ENCODE results near the gene STMN3. TPM values are rescaled to one million over a fixed set of nuclear protein-coding genes. Genes with fewer than 3 reads are reported as not detected.

Gene STMN3
- total and polyA plus RNA-seq, 10 of the 15 experiments (the other 5 are each of a cell fraction or from before 2014, with no cell fraction given) = 0.09 to 3.6 (median 1.4) TPM; not detected in 1

- Histone ChIP-seq H3K4me1 (ENCODE audit: control insufficient read depth, insufficient read depth, low read length) (peaks cover 29% of the 10 kb centered on the region), H3K79me2 (ENCODE audit: control insufficient read depth, insufficient read depth, low read length) (peaks cover 1% of the 10 kb centered on the region; the same call in 1 of the 2 replicates), H3K9ac (ENCODE audit: control insufficient read depth, insufficient read depth, low read length) (no peak overlapping the region), H3K27me3 (replicated peaks in 1 of 2; ENCODE audit: control insufficient read depth in 2 of 2, insufficient read depth in 2 of 2, low read length in 1 of 2) (no peaks in the 10 kb centered on the region; a peak in 1 of 4 replicates), H2AFZ (ENCODE audit: control insufficient read depth, low read depth, low read length) (no peak overlapping the region), H3K4me2 (ENCODE audit: control insufficient read depth, insufficient read depth) (peak overlapping the region; percentile 66), H3K27ac (ENCODE audit: control insufficient read depth, insufficient read depth) (no peak overlapping the region; the same call in 1 of the 2 replicates), H3K36me3 (ENCODE audit: control insufficient read depth in 2 of 2, insufficient read depth in 2 of 2, low read length in 1 of 2) (no peaks in the 10 kb centered on the region), H4K20me1 (ENCODE audit: control insufficient read depth, insufficient read depth) (no peaks in the 10 kb centered on the region), H3K9me3 (replicated peaks; ENCODE audit: control insufficient read depth, insufficient read depth, low read length) (no peaks in the 10 kb centered on the region), H3K4me3 (0 out of 2 replicates have a peak overlapping the region, but pooled peaks have one; percentile 44)
- DNase-seq (ENCODE audit: low read depth, low spot score) (no peak), FAIRE-seq (no peak), ATAC-seq (no peak)
- ChIA-PET SMC1A (ENCODE audit: uncharacterized antibody, unreplicated experiment) (no interaction called here), RAD21 (ENCODE audit: unreplicated experiment) (interaction anchor here (1.1 kb wide), 1 partner anchor 103 kb away, joined by 3 read pairs; the partner anchor contains the start of gene PTK6), POLR2A (no interaction called here), CTCF (no interaction called here)
- no TSS peak for BruUV-seq (replicated peaks)
- in situ Hi-C loops (cut with MboI) = no loop called here
- intact Hi-C loops (cut with micrococcal nuclease; ENCODE audit: unreplicated experiment) = no loop called here
- 65% methylated on average over 8 of the region's 8 CpGs for WGBS (ENCODE audit: insufficient coverage, insufficient replicate concordance, low lambda C conversion rate, missing lambda C conversion rate)
- TF ChIP-seq, protein P1, sequence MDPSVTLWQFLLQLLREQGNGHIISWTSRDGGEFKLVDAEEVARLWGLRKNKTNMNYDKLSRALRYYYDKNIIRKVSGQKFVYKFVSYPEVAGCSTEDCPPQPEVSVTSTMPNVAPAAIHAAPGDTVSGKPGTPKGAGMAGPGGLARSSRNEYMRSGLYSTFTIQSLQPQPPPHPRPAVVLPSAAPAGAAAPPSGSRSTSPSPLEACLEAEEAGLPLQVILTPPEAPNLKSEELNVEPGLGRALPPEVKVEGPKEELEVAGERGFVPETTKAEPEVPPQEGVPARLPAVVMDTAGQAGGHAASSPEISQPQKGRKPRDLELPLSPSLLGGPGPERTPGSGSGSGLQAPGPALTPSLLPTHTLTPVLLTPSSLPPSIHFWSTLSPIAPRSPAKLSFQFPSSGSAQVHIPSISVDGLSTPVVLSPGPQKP (IDR thresholded peaks at IDR 0.05; ENCODE audit: low read depth, low read length) = no peak
- TF ChIP-seq, protein P2, sequence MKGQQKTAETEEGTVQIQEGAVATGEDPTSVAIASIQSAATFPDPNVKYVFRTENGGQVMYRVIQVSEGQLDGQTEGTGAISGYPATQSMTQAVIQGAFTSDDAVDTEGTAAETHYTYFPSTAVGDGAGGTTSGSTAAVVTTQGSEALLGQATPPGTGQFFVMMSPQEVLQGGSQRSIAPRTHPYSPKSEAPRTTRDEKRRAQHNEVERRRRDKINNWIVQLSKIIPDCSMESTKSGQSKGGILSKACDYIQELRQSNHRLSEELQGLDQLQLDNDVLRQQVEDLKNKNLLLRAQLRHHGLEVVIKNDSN (IDR thresholded peaks at IDR 0.05; ENCODE audit: borderline replicate concordance, extremely low read length, insufficient read depth, low read depth, low read length) = no peak
- TF ChIP-seq ASH2L (IDR thresholded peaks at IDR 0.05; ENCODE audit: borderline replicate concordance, low read depth) (no peak), NRF1 (conservative IDR thresholded peaks at IDR 0.05; ENCODE audit: low read depth, low read length) (no peak), WRNIP1 (IDR thresholded peaks at IDR 0.05; ENCODE audit: borderline replicate concordance, low read depth, low read length) (no peak), MTA3 (IDR thresholded peaks at IDR 0.05; ENCODE audit: borderline replicate concordance, low read length) (no peak), ZBTB33 (IDR thresholded peaks at IDR 0.05) (no peak), ZNF592 (IDR thresholded peaks at IDR 0.05) (no peak), JUNB (IDR thresholded peaks at IDR 0.05) (no peak), RCOR1 (conservative IDR thresholded peaks at IDR 0.05; ENCODE audit: low read depth, low read length) (no peak)
- TF ChIP-seq, protein P3, sequence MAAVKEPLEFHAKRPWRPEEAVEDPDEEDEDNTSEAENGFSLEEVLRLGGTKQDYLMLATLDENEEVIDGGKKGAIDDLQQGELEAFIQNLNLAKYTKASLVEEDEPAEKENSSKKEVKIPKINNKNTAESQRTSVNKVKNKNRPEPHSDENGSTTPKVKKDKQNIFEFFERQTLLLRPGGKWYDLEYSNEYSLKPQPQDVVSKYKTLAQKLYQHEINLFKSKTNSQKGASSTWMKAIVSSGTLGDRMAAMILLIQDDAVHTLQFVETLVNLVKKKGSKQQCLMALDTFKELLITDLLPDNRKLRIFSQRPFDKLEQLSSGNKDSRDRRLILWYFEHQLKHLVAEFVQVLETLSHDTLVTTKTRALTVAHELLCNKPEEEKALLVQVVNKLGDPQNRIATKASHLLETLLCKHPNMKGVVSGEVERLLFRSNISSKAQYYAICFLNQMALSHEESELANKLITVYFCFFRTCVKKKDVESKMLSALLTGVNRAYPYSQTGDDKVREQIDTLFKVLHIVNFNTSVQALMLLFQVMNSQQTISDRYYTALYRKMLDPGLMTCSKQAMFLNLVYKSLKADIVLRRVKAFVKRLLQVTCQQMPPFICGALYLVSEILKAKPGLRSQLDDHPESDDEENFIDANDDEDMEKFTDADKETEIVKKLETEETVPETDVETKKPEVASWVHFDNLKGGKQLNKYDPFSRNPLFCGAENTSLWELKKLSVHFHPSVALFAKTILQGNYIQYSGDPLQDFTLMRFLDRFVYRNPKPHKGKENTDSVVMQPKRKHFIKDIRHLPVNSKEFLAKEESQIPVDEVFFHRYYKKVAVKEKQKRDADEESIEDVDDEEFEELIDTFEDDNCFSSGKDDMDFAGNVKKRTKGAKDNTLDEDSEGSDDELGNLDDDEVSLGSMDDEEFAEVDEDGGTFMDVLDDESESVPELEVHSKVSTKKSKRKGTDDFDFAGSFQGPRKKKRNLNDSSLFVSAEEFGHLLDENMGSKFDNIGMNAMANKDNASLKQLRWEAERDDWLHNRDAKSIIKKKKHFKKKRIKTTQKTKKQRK (IDR thresholded peaks at IDR 0.05; ENCODE audit: low read depth, low read length) = no peak
Observed at GRCh38 chr20:63640086-63640485, 13.1 kb downstream of the STMN3 start.
